GM21737 (cell line): Measurements from ENCODE around the gene MEGF11.
"Not testable (repeated sequence)": the region's sequence is repeated elsewhere in the genome, so short reads cannot be mapped to it uniquely, and the experiment has no call there.

Experiments
- ATAC-seq: cut with Tn5 transposase; IDR thresholded peaks from one replicate; pipeline ENCODE4 v1.9.1; 2021; ENCODE audit warnings: mild to moderate bottlenecking, moderate library complexity; ENCODE audit not compliant: unreplicated experiment

Gene MEGF11

GRCh38 chr15:66017792-66018487 is 235.6 kb downstream of the MEGF11 start:
- ATAC-seq: no peak

DNA sequence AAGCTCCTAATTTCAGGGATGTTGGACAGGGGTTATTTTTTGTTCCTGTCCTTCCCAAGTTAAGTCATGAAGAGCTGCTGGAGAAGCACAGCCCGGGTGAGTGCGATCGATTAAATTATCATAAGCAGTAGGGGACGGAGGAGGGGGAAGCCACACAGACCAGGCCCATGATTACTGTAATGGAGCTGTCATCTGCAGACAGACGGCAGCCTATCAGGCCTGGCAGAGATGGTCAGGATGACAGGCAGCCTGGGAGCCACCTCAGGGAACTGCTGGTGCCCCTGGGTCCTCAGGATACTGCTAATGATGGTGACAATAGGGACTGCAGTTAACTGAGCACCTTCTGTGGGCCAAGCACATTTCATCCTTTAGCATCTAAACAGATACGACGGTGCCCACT is 236.6 kb downstream of the MEGF11 start:
- ATAC-seq: no peak

GRCh38 chr15:66016199-66016598 is 237.4 kb downstream of the MEGF11 start:
- no peak for ATAC-seq

- no peak for ATAC-seq
Measured at GRCh38 chr15:66014635-66015182, 238.8 kb downstream of the MEGF11 start.

DNA sequence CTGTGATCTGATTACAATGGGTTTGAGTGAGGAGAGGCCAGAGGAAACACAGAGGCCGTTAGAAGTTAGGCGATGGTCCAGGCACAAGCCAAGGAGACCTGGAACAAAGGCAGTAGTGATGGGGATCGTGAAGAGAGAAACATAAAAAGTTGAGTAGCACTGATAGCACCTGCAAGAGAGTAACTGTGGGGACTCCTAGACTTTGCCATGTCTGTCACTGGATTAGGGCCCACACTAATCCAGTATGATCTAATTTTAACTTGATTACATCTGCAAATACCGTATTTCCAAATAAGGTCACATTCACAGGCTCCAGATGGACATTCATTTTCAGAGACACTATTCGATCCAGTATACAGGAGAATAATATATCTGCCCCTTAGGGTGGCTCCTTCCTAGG is 239.5 kb downstream of the MEGF11 start:
- ATAC-seq: no peak

DNA sequence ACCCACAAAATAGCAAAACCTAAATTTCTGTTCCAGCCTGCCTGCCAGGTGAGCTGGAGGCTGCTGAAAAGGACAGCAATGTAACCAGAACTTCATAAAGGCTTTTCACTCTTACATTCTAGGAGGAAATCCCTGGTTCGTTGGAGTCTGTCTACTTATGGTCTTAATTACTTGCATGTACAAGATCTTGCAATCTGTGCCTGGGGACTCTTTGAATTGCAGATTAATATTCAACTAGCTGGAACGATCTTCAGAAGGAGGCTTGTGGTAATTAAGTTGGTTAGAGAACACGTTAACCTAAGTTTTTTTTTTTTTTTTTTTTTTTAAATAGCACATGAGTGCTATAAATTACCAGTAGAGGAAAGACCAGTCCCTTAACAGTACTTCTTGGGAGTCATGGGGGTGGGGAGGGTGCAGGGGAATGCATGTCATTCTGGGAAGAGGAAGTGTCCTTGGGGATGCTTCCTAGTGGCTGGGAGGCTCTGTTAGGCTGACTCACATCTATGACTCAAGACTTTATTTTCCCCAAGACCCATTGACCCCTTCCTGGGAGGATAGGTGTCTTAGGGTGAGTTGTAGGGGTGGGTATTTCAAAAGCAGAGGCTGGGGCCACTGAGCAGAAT is 244.5 kb downstream of the MEGF11 start:
- ATAC-seq: no peak

GRCh38 chr15:66007663-66008262 is 245.8 kb downstream of the MEGF11 start:
- no peak for ATAC-seq

DNA sequence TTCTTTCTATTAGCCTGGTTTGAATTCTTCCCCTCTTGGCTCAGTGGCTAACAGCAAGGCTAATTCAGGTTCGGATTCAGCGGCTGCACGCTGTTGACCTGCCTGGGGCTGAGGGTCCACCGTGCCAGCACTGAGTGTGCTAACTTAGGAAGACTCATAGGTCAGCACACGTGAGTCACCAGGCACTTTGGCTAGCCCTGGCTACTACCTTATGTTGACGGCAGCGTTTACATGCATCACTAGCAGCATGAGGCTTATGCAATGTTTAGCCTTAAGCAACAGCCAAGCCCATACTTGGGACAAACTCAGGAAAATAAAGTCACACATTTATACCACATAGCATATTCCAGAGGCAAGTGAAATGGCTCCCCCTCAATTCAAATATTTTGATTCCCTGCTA is 246.6 kb downstream of the MEGF11 start:
- ATAC-seq: no peak

- ATAC-seq: no peak
Measured at GRCh38 chr15:66004618-66005262, 248.8 kb downstream of the MEGF11 start.

DNA sequence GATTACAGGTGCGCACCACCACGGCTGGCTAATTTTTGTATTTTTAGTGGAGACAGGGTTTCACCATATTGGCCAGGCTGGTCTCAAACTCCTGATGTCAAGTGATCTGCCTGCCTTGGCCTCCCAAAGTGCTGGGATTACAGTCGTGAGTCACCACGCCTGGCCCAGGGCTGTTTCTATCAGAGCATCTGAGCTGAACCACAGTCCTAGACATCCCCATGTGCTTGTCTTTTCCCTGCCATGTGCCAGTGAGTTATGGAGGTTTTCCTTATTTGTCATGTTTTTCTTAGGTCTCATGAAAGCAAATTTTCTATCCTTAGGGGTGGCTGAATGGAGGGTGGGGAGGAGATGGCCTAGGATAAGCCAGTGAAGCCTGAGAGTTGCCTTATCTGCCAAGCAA is 250.4 kb downstream of the MEGF11 start:
- not testable (repeated sequence) for ATAC-seq

GRCh38 chr15:66001717-66002426 is 251.7 kb downstream of the MEGF11 start:
- no peak for ATAC-seq

- no peak for ATAC-seq
Measured at GRCh38 chr15:66001042-66001441, 252.5 kb downstream of the MEGF11 start.

DNA sequence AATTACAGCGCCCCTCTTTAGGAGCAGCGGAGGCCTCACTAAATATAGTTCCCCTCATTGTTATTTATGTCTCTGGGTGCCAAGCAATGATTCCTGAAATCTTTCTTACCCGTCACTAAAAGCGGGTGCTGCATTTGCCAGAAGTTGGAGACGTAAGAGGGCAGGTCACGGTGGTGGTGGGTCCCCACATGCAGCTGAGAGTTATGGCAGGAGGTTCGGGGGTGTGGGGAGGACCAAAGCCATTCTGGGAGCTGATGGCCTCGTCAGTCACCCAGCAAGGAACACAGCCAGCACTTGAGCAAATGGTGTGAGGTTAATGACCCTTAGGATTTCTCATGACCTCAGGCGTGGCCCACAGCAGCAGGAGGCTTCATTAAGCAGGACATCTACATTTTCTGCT is 255.1 kb downstream of the MEGF11 start:
- no peak for ATAC-seq

DNA sequence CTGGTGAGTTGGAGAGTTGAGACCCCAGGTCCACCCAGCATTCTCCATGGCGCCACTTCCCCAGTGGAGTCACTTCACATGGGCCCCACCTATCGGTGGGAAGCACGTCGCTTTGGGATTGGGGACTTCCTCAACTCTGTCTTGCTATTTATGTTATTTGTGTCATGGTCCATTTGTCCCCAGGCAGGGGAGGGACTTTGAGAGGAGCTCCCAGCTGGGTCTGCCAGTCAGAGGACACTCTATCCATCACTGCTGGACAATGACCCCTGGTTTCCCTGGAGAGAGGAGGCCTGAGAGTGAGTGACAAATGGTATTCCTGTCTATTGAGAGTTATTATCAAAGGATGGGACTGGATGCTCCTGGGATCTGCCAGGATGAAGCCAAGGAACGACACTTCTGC is 256.6 kb downstream of the MEGF11 start:
- ATAC-seq: no peak

- no peak for ATAC-seq
Measured at GRCh38 chr15:65994832-65995231, 258.7 kb downstream of the MEGF11 start.

DNA sequence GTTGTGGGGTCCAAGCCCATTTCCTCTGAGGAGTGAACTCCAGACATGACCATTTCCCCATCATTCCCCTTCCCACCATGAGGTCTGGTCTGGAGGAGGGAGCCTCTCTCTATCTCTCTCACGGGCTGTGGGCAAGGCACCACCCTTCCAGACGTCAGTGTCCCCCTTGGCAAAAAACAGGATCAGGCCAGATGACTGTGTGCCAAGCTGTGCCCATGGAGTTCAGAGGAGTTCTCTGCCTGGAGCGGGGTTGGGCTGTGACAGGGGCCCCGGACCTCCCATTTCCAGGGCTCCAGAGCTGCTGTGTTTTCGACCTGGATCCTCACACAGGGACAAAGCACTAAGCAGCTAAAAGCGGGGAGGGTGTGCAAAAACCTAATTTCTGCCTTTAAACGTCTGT is 259.8 kb downstream of the MEGF11 start:
- no peak for ATAC-seq

- no peak for ATAC-seq
Measured at GRCh38 chr15:65993236-65993635, 260.3 kb downstream of the MEGF11 start.

DNA sequence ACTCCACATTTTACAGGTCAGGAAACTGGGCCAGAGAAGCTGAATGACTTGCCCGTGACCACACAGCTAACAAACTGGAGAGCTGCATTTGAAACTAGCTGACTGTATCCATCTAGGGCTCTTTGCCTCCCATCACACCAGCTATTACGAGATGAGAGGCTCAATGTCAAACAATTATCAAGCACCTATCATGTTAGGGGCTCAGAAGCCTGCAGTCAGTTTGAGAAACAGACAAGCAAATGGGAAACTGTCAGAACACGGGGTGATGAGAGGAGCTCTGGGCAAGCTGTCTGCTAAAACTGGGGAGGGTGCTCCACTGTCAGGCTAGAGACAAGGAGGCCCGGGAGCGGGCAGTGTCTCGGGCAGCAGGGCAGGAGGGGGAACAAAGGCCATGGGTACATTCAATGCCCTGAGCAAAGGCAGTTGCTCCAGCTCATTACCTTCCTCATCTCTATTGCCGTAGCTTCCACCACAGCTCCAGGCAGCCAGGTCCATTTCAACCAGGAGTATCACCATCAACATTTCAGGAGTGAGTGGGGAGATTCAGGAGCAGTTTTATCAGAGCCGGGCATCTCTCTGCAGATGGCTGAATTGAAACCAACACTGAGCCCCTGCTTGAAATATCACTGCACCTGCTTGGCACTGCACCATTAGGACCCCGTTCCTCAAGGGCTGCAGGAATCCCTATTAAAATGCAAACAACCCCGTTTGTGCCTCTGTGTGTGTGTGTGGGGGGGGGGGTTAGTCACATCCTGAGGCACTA is 261.6 kb downstream of the MEGF11 start:
- ATAC-seq: no peak

DNA sequence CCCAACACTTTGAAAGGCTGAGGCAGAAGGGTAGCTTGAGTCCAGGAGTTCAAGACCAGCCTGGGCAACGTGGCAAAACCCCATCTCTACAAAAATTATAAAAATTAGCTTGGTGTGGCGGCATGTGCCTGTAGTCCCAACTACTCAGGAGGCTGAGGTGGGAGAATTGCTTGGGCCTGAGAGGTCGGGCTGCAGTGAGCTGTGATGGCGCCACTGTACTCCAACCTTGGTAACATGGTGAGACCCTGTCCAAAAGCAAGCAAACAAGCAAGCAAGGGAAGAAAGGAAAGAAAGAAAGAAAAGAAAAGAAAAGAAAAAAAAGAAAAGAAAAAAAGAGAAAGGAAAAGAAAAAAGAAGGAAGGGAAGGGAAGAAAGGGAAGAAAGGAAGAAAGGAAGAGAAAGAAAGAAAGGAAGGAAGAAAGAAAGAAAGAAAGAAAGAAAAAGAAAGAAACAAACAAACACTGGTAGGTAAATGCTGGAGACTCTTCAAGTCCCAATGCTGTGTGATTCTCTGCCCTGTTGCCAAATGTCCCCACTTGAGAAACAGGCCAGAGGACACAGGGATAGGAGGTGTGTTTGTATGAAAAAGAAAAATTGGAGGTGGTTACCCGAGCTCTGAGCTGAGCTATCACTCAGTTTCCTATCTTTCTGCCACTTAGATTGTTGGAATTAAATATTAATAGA is 263.1 kb downstream of the MEGF11 start:
- ATAC-seq: no peak

DNA sequence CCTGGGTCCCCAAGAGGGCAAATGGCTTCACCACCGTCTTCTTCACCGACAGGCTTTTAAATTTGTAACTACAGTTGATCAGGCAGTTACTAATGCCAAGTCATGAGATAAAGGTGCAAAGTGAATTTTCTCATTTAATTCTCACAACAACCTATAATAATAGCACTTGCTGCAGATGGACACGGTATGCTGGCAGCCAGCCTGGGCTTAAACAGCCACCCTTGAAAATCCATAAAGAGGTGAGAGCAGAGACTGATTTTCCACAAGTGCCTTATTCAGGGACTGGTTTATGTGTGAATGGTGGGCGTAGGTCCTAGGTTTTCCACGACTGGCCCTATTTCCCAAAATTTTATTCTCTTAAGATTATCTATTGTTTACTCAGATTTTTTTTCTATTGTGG is 266.4 kb downstream of the MEGF11 start:
- ATAC-seq: no peak
